HFF-Myc (cell line): ENCODE measurements around the gene MCRIP2.
A peak's percentile ranks its signal among the peaks of the same experiment; 100 is the strongest.

ENCODE experiments used
- DNase-seq: peaks from one replicate; pipeline ENCODE4 v3.0.0-alpha.2; 2011; ENCODE audit warnings: low read depth; ENCODE audit errors: extremely low read depth
- H3K4me3 ChIP-seq: replicated peaks from 2 replicates; pipeline ENCODE4 v1.5.1; 2011; ENCODE audit warnings: low read depth, mild to moderate bottlenecking, control low read depth, low read length
- CTCF ChIP-seq: IDR thresholded peaks from 2 replicates; pipeline ENCODE4 v1.5.1; 2012; ENCODE audit warnings: mild to moderate bottlenecking, low read depth, low read length, control low read depth; ENCODE audit errors: missing control alignments

The MCRIP2 gene

GRCh38 chr16:651844-652243, 10.2 kb downstream of the MCRIP2 start:
- DNase-seq = no peak
- H3K4me3 ChIP-seq = no peak overlapping the region
- TF ChIP-seq CTCF = no peak

GRCh38 chr16:652454-653305, 11.1 kb downstream of the MCRIP2 start:
- DNase-seq = no peak
- no peak overlapping the region for H3K4me3 ChIP-seq
- no peak for TF ChIP-seq CTCF

- no peak overlapping the region for H3K4me3 ChIP-seq
- DNase-seq = no peak
- no peak for TF ChIP-seq CTCF
These were observed 12.4 kb downstream of the MCRIP2 start for GRCh38 chr16:654034-654433.

- TF ChIP-seq CTCF = no peak
- no peak overlapping the region for H3K4me3 ChIP-seq
- no peak for DNase-seq
These were observed 15.9 kb downstream of the MCRIP2 start for GRCh38 chr16:657487-657886.

GRCh38 chr16:658679-659571, 17.3 kb downstream of the MCRIP2 start:
- no peak overlapping the region for H3K4me3 ChIP-seq
- peak; percentile 15 for TF ChIP-seq CTCF
- no peak for DNase-seq

- DNase-seq = no peak
- TF ChIP-seq CTCF = no peak
- no peak overlapping the region for H3K4me3 ChIP-seq
These were observed 18.0 kb downstream of the MCRIP2 start for GRCh38 chr16:659618-660017.
